Measurements from ENCODE around the gene MSH3.
A peak's percentile ranks its signal among the peaks of the same experiment; 100 is the strongest.
"Not testable (repeated sequence)": the region's sequence is repeated elsewhere in the genome, so short reads cannot be mapped to it uniquely, and the experiment has no call there.

MSH3 gene

GRCh38 chr5:80759866-80760577, 105.6 kb downstream of the MSH3 start:
- no peak for DNase-seq

DNA sequence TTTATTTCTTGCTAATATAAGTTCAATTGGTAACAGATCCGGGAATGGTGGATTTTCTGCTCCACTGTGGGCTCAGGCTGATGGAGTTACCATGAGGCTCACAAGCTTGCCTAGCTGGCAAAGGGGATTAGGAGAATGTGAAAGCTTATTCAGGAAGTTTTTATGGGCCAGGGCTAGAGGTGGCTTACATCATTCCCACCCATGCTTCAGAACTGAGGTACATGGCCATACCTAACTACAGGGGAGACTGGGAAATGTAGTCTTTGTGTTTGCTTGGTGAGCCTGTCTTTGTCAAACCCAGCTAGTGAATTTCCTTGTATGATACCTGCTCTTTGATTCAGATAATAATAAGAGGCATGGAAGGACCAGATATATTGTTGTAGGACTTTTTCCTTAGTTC, 106.2 kb downstream of the MSH3 start:
- DNase-seq = no peak

GRCh38 chr5:80761176-80761575, 106.7 kb downstream of the MSH3 start:
- DNase-seq = peak; percentile 8

DNA sequence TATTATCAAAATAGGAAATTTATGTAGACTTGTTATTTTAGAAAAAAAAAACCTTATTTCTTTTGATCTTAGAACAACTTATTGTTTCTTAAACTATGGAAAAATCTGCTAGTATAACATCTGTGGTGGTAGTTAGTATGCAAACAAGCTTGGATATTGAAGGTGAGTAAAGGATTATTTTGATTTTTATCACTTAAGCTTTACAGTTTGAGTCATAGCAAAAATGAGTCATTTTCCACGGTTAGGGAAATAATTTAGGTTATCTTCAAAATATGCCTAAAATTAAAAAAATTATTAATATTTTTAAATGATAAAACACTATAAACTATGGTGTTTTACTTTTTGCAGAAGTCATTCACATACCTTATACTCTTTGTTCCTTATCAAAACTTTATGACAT, 107.5 kb downstream of the MSH3 start:
- DNase-seq = no peak

DNA sequence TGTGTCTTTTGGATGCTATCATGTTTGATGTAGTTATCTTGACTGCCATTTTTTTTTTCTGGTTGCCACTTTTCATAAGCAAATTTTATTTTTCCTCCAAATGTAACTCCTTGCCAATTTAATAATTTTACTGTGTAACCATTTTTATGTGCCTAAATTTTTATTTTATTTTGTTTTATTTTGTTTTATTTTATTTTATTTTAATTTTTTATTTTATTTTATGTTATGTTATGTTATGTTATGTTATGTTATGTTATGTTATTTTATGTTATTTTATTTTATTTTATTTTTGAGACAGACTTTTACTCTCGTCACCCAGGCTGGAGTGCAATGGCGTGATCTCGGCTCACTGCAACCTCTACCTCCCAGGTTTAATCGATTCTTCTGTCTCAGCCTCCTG, 108.1 kb downstream of the MSH3 start:
- no peak for DNase-seq

GRCh38 chr5:80763211-80763610, 108.8 kb downstream of the MSH3 start:
- no peak for DNase-seq

DNA sequence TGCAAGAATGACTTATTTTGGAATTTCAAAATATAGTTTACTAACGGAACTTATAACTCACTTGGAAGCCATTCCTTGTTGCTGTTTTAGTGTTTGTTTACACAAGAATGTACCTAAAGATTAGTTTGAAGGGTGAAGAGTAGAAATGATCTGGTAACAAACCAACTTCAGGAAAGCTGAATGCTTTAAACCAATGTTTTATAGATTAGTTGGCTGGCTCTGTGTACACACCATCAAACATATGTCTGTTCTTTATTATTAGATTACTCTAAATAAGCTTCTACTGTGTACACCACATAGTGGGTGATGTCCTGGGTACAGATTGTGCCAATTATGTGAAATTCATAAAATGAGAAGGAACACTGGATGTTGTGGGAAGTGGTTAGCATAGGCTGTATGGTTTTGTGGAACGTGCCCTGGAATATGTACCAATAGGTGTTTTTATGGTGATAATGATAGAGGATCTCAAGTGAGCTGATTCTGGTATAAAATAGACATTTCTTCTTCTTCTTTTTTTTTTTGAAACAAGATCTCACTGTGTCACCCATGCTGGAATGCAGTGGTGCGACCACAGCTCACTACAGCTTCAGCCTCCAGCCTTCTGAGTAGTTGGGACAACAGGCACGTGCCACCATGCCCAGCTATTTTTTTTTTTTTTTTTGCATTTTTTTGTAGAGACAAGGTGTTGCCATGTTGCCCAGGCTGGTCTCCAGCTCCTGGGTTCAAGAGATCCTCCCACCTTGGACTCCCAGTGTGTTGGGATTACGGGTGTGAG, 109.6 kb downstream of the MSH3 start:
- no peak for DNase-seq

DNA sequence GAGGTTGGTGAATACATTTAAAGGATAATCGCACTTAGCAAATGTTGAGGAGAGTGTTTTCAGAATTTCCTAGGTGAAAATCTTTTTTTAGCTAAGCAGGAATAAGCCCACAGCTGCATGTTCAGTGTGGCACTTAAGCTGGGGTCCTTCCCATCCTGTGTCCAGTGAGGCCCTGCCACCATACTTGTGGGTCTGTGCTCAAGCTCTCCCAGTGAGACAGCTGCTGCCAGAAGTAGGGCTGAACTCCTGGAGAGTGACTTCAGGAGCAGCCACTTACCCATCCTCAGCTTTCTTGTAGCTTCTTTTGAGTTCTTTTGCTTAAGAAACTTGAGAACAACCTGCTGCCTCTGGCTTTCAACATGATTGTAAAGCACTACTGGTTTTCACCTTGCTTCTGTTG, 110.3 kb downstream of the MSH3 start:
- DNase-seq = no peak

DNA sequence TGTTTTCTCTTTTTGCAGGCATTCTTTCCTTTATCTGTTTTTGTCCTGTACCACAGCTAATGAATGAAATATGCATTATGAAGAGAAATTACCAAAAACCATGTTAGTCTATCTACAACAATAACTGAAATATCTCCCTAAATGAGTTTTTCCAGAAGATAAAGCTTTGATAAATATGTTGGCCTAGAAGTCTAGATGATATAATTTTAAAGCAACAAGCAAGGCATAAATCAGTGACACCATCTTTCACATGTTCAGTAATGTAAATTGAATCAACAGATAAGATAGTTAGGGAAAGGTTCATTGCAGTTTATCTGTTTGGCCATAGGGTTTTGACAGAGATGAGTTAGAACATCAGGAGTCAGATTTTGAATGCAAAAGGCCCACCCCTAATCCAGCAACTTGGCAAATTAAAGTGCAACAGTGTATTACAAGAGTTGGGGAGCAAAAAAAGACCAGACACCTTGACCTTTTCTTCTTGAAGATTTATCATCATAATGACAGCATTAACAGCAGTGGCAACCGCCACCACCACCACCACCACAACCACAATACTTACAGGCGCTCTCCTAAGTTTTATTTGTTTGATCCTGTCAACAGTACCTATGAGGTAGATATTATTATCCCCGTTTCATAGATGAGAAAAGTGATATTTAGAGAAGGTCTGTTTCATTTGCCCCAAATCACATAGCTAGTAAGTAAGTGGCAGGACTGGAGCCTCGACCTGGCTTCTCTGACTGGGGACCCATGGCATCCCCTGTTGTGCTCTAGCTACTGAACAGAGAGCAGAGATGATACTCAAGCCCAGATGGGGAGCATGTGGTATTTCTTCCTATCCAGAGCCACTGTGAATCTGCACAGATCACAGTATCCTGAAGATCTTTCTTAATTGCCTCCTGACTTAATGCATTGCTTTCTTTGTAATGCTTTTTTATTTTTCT, 123.2 kb downstream of the MSH3 start:
- no peak for DNase-seq

DNA sequence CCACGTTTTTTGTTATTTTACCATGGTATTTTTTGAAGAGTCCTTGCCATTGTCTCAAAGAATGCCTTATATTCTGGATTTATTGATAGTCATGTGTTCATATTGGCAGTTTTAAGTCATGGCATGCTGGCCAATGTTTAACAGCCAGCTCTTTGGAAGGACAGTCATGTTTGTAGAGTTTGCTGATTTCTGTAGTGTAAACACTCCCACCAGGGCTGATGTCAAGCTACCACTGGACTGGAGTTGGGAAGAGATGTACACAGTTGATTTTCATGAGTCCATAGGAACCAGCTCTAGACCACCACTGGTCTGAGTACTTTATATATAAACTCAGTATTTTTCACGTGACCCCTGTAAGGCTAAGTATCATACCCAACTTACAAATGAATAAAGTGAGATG, 125.6 kb downstream of the MSH3 start:
- DNase-seq = no peak

DNA sequence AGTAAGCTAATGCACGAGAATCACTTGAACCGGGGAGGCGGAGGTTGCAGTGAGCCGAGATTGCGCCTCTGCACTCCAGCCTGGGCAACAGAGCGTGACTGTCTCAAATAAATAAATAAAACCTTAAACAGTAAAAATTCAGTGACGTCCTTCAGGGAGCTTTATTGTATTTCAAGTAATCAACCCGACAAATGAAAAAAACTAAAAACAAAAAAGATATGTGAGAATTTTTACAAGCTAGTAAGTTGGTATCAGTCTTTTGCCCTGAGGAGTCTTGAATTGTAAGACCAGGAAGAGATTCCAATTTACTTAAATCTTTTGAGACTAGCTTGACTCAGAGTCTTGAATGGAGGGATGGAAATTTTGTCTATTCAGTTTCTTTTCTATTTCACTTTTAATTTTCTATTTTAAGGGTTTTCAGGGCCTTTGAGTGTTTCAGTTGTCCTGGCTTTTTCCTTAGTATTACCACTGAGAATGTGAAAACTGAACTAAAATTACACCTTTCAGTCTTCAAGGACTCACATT, 126.4 kb downstream of the MSH3 start:
- no peak for DNase-seq

GRCh38 chr5:80781356-80781755, 126.9 kb downstream of the MSH3 start:
- peak; percentile 22 for DNase-seq

- no peak for DNase-seq
These were observed 128.2 kb downstream of the MSH3 start for GRCh38 chr5:80782626-80783025.

DNA sequence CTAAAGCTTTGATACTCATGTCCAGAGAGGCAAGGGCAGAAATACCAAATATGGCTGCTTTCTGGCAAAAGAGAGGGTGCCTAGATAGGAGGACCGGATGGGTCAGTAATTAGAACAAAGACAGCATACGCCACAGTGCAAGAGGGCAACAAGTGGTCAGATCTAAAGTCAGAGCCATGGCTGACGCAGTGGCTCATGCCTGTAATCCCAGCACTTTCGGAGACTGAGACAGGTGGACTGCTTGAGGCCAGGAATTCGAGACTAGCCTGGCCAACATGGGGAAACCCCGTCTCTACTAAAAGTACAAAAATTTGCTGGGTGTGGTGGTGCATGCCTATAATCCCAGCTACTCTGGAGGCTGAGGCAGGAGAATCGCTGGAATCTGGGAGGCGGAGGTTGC, 129.3 kb downstream of the MSH3 start:
- not testable (repeated sequence) for DNase-seq

DNA sequence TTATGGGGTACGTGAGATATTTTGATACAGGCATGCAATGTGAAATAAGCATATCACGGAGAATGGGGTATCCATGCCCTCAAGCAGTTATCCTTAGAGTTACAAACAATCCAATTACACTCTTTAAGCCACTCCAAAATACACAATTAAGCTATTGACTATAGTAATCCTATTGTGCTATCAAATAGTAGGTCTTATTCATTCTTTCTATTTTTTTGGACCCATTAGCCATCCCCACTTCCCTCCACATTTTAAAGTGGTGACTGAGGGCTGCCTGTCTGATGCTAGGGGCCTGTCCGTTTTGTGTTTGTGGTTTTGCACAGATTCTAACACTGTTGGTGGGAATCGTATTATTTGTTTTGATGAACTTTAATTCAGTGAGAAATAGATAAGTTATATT, 130.0 kb downstream of the MSH3 start:
- DNase-seq = no peak

- not testable (repeated sequence) for DNase-seq
These were observed 135.0 kb downstream of the MSH3 start for GRCh38 chr5:80789319-80790016.

- no peak for DNase-seq
These were observed 136.2 kb downstream of the MSH3 start for GRCh38 chr5:80790698-80791097.

- DNase-seq = no peak
These were observed 138.9 kb downstream of the MSH3 start for GRCh38 chr5:80793354-80793753.

GRCh38 chr5:80796846-80797245, 142.4 kb downstream of the MSH3 start:
- no peak for DNase-seq

GRCh38 chr5:80797428-80798024, 143.1 kb downstream of the MSH3 start:
- DNase-seq = no peak

DNA sequence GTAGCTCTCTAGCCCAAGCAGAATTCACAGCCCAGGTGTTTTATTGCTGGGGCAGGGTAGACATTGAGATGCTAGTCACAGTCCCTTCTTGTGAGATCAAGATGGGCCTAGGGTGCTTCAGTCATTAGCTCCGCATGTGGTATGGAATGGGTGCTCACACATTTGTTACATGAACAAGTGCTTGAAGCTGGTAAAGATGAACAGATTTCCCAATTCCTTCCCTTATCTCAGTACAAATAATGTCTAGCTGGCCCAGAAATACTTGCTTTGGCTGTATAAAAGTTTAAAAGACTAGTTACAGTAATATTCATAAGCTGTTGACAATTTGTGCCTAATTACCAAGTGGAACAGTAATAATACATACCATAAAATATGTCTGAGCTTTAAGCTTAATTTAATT, 143.7 kb downstream of the MSH3 start:
- no peak for DNase-seq

DNA sequence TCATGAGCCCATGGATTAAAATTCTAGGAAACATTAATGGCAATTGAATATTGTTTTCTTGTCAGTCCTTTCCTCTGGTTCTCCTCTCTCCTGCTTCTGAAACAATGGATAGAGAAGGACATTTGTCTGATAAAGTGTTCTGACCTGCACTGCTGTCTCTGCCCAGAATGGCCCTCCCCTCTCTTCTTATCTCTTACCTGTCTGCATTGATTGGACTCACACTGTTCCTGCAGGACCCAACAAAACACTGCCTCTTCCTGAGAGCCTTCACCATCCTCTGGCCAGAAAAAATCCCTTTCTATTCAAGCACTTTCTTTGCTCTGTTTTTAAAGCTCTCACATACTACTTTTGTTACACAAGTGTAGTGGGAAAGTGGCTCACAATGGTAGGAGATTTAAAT, 144.2 kb downstream of the MSH3 start:
- DNase-seq = no peak

All from fibroblast of skin of right quadriceps (primary cell).